ENCODE results near the gene NLRP1.
A peak's percentile ranks its signal among the peaks of the same experiment; 100 is the strongest.

The NLRP1 gene

GRCh38 chr17:5486206-5487124, 97.8 kb downstream of the NLRP1 start, which contains the start of gene MIS12:
MIS12 (plus strand) TSS chr17:5486566; CDS start chr17:5488863, 2,297 bp downstream.
- Histone ChIP-seq H3K9me3 (ENCODE audit: control insufficient read depth in 1 of 2, low read length in 2 of 2) (no peaks in the 10 kb centered on the region), H3K4me1 (ENCODE audit: control insufficient read depth in 1 of 2, insufficient read depth in 2 of 2, low read length in 2 of 2) (peaks cover 9 to 33% of the 10 kb centered on the region in 2 donors), H3K27me3 (ENCODE audit: low read depth, low read length) (no peaks in the 10 kb centered on the region), H3K36me3 (ENCODE audit: control insufficient read depth in 1 of 2, insufficient read depth in 2 of 2, low read length in 2 of 2) (peaks cover 28 to 44% of the 10 kb centered on the region in 2 donors), H3K4me3 (ENCODE audit: low read depth in 1 of 2, low read length in 2 of 2) (peak within 1 kb of the TSS; percentile 96 to 97), H3K27ac (ENCODE audit: low read length) (peak within 1 kb of the TSS; percentile 97)

GRCh38 chr17:5485270-5486205, 98.8 kb downstream of the NLRP1 start, which contains the start of gene DERL2:
DERL2 (minus strand) TSS chr17:5486178; CDS start chr17:5486161, 17 bp downstream.
- no peaks in the 10 kb centered on the region for H3K9me3 ChIP-seq (ENCODE audit: control insufficient read depth in 1 of 2, low read length in 2 of 2)
- no peaks in the 10 kb centered on the region for H3K27me3 ChIP-seq (ENCODE audit: low read depth, low read length)
- peak within 1 kb of the TSS; percentile 96 to 97 for H3K4me3 ChIP-seq (ENCODE audit: low read depth in 1 of 2, low read length in 2 of 2)
- peaks cover 36 to 54% of the 10 kb centered on the region in 2 donors for H3K36me3 ChIP-seq (ENCODE audit: control insufficient read depth in 1 of 2, insufficient read depth in 2 of 2, low read length in 2 of 2)
- peak within 1 kb of the TSS; percentile 97 for H3K27ac ChIP-seq (ENCODE audit: low read length)
- peaks cover 9 to 33% of the 10 kb centered on the region in 2 donors for H3K4me1 ChIP-seq (ENCODE audit: control insufficient read depth in 1 of 2, insufficient read depth in 2 of 2, low read length in 2 of 2)

GRCh38 chr17:5481451-5481850, 102.9 kb downstream of the NLRP1 start:
- H3K27ac ChIP-seq (ENCODE audit: low read length) = no peak overlapping the region
- peaks cover 63 to 80% of the 10 kb centered on the region in 2 donors for H3K36me3 ChIP-seq (ENCODE audit: control insufficient read depth in 1 of 2, insufficient read depth in 2 of 2, low read length in 2 of 2)

GRCh38 chr17:5480962-5481361, 103.3 kb downstream of the NLRP1 start:
- Histone ChIP-seq H3K9me3 (ENCODE audit: control insufficient read depth in 1 of 2, low read length in 2 of 2) (no peaks in the 10 kb centered on the region), H3K36me3 (ENCODE audit: control insufficient read depth in 1 of 2, insufficient read depth in 2 of 2, low read length in 2 of 2) (peaks cover 63 to 81% of the 10 kb centered on the region in 2 donors), H3K27ac (ENCODE audit: low read length) (no peak overlapping the region)

More at GRCh38 chr17:5481451-5481850, 102.9 kb downstream of the NLRP1 start:
- Histone ChIP-seq H3K27me3 (ENCODE audit: low read depth, low read length) (no peaks in the 10 kb centered on the region), H3K4me1 (ENCODE audit: control insufficient read depth in 1 of 2, insufficient read depth in 2 of 2, low read length in 2 of 2) (peaks cover 9 to 20% of the 10 kb centered on the region in 2 donors), H3K4me3 (ENCODE audit: low read depth in 1 of 2, low read length in 2 of 2) (no peak overlapping the region), H3K9me3 (ENCODE audit: control insufficient read depth in 1 of 2, low read length in 2 of 2) (no peaks in the 10 kb centered on the region)

GRCh38 chr17:5478992-5479391, 105.3 kb downstream of the NLRP1 start:
- peaks cover 0 to 5% of the 10 kb centered on the region in 2 donors for H3K4me1 ChIP-seq (ENCODE audit: control insufficient read depth in 1 of 2, insufficient read depth in 2 of 2, low read length in 2 of 2)
- no peaks in the 10 kb centered on the region for H3K27me3 ChIP-seq (ENCODE audit: low read depth, low read length)
- no peaks in the 10 kb centered on the region for H3K9me3 ChIP-seq (ENCODE audit: control insufficient read depth in 1 of 2, low read length in 2 of 2)
- no peak overlapping the region for H3K4me3 ChIP-seq (ENCODE audit: low read depth in 1 of 2, low read length in 2 of 2)
- no peak overlapping the region for H3K27ac ChIP-seq (ENCODE audit: low read length)
- H3K36me3 ChIP-seq (ENCODE audit: control insufficient read depth in 1 of 2, insufficient read depth in 2 of 2, low read length in 2 of 2) = peaks cover 73 to 81% of the 10 kb centered on the region in 2 donors

More at GRCh38 chr17:5480962-5481361, 103.3 kb downstream of the NLRP1 start:
- H3K27me3 ChIP-seq (ENCODE audit: low read depth, low read length) = no peaks in the 10 kb centered on the region
- H3K4me3 ChIP-seq (ENCODE audit: low read depth in 1 of 2, low read length in 2 of 2) = no peak overlapping the region
- peaks cover 9 to 20% of the 10 kb centered on the region in 2 donors for H3K4me1 ChIP-seq (ENCODE audit: control insufficient read depth in 1 of 2, insufficient read depth in 2 of 2, low read length in 2 of 2)

- Histone ChIP-seq H3K4me3 (ENCODE audit: low read depth in 1 of 2, low read length in 2 of 2) (no peak overlapping the region), H3K4me1 (ENCODE audit: control insufficient read depth in 1 of 2, insufficient read depth in 2 of 2, low read length in 2 of 2) (no peaks in the 10 kb centered on the region), H3K36me3 (ENCODE audit: control insufficient read depth in 1 of 2, insufficient read depth in 2 of 2, low read length in 2 of 2) (peaks cover 41 to 54% of the 10 kb centered on the region in 2 donors), H3K27me3 (ENCODE audit: low read depth, low read length) (no peaks in the 10 kb centered on the region), H3K9me3 (ENCODE audit: control insufficient read depth in 1 of 2, low read length in 2 of 2) (no peaks in the 10 kb centered on the region), H3K27ac (ENCODE audit: low read length) (no peak overlapping the region)
These were observed 110.4 kb downstream of the NLRP1 start for GRCh38 chr17:5473906-5474305.

- peaks cover 27 to 40% of the 10 kb centered on the region in 2 donors for H3K36me3 ChIP-seq (ENCODE audit: control insufficient read depth in 1 of 2, insufficient read depth in 2 of 2, low read length in 2 of 2)
- H3K27me3 ChIP-seq (ENCODE audit: low read depth, low read length) = no peaks in the 10 kb centered on the region
- H3K4me1 ChIP-seq (ENCODE audit: control insufficient read depth in 1 of 2, insufficient read depth in 2 of 2, low read length in 2 of 2) = peaks cover 0 to 3% of the 10 kb centered on the region in 2 donors
- no peak overlapping the region for H3K27ac ChIP-seq (ENCODE audit: low read length)
- no peaks in the 10 kb centered on the region for H3K9me3 ChIP-seq (ENCODE audit: control insufficient read depth in 1 of 2, low read length in 2 of 2)
- no peak overlapping the region for H3K4me3 ChIP-seq (ENCODE audit: low read depth in 1 of 2, low read length in 2 of 2)
These were observed 111.8 kb downstream of the NLRP1 start for GRCh38 chr17:5472511-5472910.

GRCh38 chr17:5468075-5468473, 116.2 kb downstream of the NLRP1 start:
- no peaks in the 10 kb centered on the region for H3K27me3 ChIP-seq (ENCODE audit: low read depth, low read length)
- H3K9me3 ChIP-seq (ENCODE audit: control insufficient read depth in 1 of 2, low read length in 2 of 2) = no peaks in the 10 kb centered on the region
- no peak overlapping the region for H3K27ac ChIP-seq (ENCODE audit: low read length)
- H3K4me1 ChIP-seq (ENCODE audit: control insufficient read depth in 1 of 2, insufficient read depth in 2 of 2, low read length in 2 of 2) = peaks cover 0 to 16% of the 10 kb centered on the region in 2 donors
- peak overlapping the region; percentile 89 to 97 for H3K4me3 ChIP-seq (ENCODE audit: low read depth in 1 of 2, low read length in 2 of 2)
- peaks cover 2 to 14% of the 10 kb centered on the region in 2 donors for H3K36me3 ChIP-seq (ENCODE audit: control insufficient read depth in 1 of 2, insufficient read depth in 2 of 2, low read length in 2 of 2)

- Histone ChIP-seq H3K4me1 (ENCODE audit: control insufficient read depth in 1 of 2, insufficient read depth in 2 of 2, low read length in 2 of 2) (peaks cover 0 to 16% of the 10 kb centered on the region in 2 donors), H3K27me3 (ENCODE audit: low read depth, low read length) (no peaks in the 10 kb centered on the region), H3K4me3 (ENCODE audit: low read depth in 1 of 2, low read length in 2 of 2) (peak overlapping the region; percentile 89 to 97), H3K36me3 (ENCODE audit: control insufficient read depth in 1 of 2, insufficient read depth in 2 of 2, low read length in 2 of 2) (peaks cover 0 to 10% of the 10 kb centered on the region in 2 donors), H3K27ac (ENCODE audit: low read length) (no peak overlapping the region), H3K9me3 (ENCODE audit: control insufficient read depth in 1 of 2, low read length in 2 of 2) (no peaks in the 10 kb centered on the region)
These were observed 116.9 kb downstream of the NLRP1 start for GRCh38 chr17:5467416-5467815.

- no peaks in the 10 kb centered on the region for H3K27me3 ChIP-seq (ENCODE audit: low read depth, low read length)
- H3K27ac ChIP-seq (ENCODE audit: low read length) = no peak overlapping the region
- peaks cover 0 to 7% of the 10 kb centered on the region in 2 donors for H3K36me3 ChIP-seq (ENCODE audit: control insufficient read depth in 1 of 2, insufficient read depth in 2 of 2, low read length in 2 of 2)
- H3K4me3 ChIP-seq (ENCODE audit: low read depth in 1 of 2, low read length in 2 of 2) = no peak overlapping the region
- peaks cover 0 to 16% of the 10 kb centered on the region in 2 donors for H3K4me1 ChIP-seq (ENCODE audit: control insufficient read depth in 1 of 2, insufficient read depth in 2 of 2, low read length in 2 of 2)
- no peaks in the 10 kb centered on the region for H3K9me3 ChIP-seq (ENCODE audit: control insufficient read depth in 1 of 2, low read length in 2 of 2)
These were observed 118.0 kb downstream of the NLRP1 start for GRCh38 chr17:5466295-5466694.

Data from muscle layer of duodenum (tissue), 2 donors.